Right cardiac atrium (tissue), 5 donors: ENCODE results near the gene BRD3. TPM values are rescaled to one million over a fixed set of nuclear protein-coding genes. Genes with fewer than 3 reads are reported as not detected.
A peak's percentile ranks its signal among the peaks of the same experiment; 100 is the strongest.

Source experiments
- ATAC-seq, 2 donors: fragments of 200-7000 bp; cut with Tn5 transposase; one replicate each; pipeline versions ENCODE4 v1.8.0 to v1.9.1; 2020; ENCODE audit warnings: moderate library complexity in 2 of 2, mild to moderate bottlenecking in 1 of 2
- DNase-seq, 3 donors: peaks; one replicate each; pipeline ENCODE4 v3.0.0-alpha.2; 2020
- H3K27ac ChIP-seq: one replicate; pipeline ENCODE4 v1.5.1; 2013; ENCODE audit warnings: mild to moderate bottlenecking, low read length, control low read depth, moderate library complexity
- H3K27me3 ChIP-seq: one replicate; pipeline ENCODE4 v1.6.1; 2013; ENCODE audit not compliant: control insufficient read depth, insufficient read depth
- H3K4me1 ChIP-seq: one replicate; pipeline ENCODE4 v1.6.1; 2013; ENCODE audit warnings: low read length; ENCODE audit not compliant: control insufficient read depth, insufficient read depth
- H3K4me3 ChIP-seq: one replicate; pipeline ENCODE4 v1.5.1; 2013; ENCODE audit warnings: low read length, control low read depth
- H3K9me3 ChIP-seq: one replicate; pipeline ENCODE4 v1.6.1; 2013; ENCODE audit warnings: low read length; ENCODE audit not compliant: control insufficient read depth
- WGBS: extraction: QIAGEN DNeasy Blood & Tissue Kit; methylation state at CpG from one replicate; pipeline ENCODE4 v1.1.7; 2013; 5-methylcytosine and 5-hydroxymethylcytosine counted together
- intact Hi-C, 4 donors: fragments of 100-400 bp; cut with DNase I; formaldehyde crosslinking; loops; one replicate each; pipeline versions ENCODE4 v1.11.0 to v1.14.0; 2022 to 2023
- polyA plus RNA-seq: library from polyadenylated mRNA; stranded (reverse); fragments of 200-250 nt; gene quantifications from one replicate; pipeline ENCODE4 v1.2.3, GENCODE V29; 2013
- total RNA-seq, 4 donors: library from RNA; stranded (reverse); fragmentation: NEBNext Ultra II Directional; extraction: Animal tissue kit (Norgen Biotek cat#: 25700); gene quantifications; one replicate each; pipeline ENCODE4 v1.2.1, GENCODE V29; 2021
- donor health status: healthy with polysubstance abuse.
- donor health status: DM: no; HTN: yes; CAD: no.
- donor health status: DM: no; HTN: no; CAD: no.
- donor health status: DM: no; HTN: yes; CAD: no; lungs with severe emphysema.
- donor health status: DM: yes; HTN: yes; CAD: no.

BRD3 gene
- total and polyA plus RNA-seq, 5 donors: 13.0 to 37.3 (median 30.3) TPM

GRCh38 chr9:134045841-134046544 is 21.8 kb downstream of the BRD3 start:
- 86% methylated on average over 26 of the region's 26 CpGs for WGBS
- no peaks in the 10 kb centered on the region for H3K27me3 ChIP-seq
- H3K9me3 ChIP-seq: no peaks in the 10 kb centered on the region
- DNase-seq (peak in 2 of 3 donors; percentile 43 to 44), ATAC-seq (no peak)
- H3K4me3 ChIP-seq: no peak overlapping the region
- no peaks in the 10 kb centered on the region for H3K4me1 ChIP-seq
- intact Hi-C loops: no loop called here
- no peak overlapping the region for H3K27ac ChIP-seq

GRCh38 chr9:134044944-134045343 is 22.9 kb downstream of the BRD3 start:
- ATAC-seq: no peak
- no peaks in the 10 kb centered on the region for H3K4me1 ChIP-seq
- no peak overlapping the region for H3K4me3 ChIP-seq
- H3K27me3 ChIP-seq: no peaks in the 10 kb centered on the region
- DNase-seq: peak in 1 of 3 donors; percentile 27
- H3K9me3 ChIP-seq: no peaks in the 10 kb centered on the region
- H3K27ac ChIP-seq: no peak overlapping the region
- WGBS: 86% methylated on average over 12 of the region's 12 CpGs
- intact Hi-C loops: no loop called here

- no peaks in the 10 kb centered on the region for H3K9me3 ChIP-seq
- no peak overlapping the region for H3K27ac ChIP-seq
- intact Hi-C loops: no loop called here
- no peaks in the 10 kb centered on the region for H3K4me1 ChIP-seq
- no peaks in the 10 kb centered on the region for H3K27me3 ChIP-seq
- no peak for ATAC-seq
- no peak overlapping the region for H3K4me3 ChIP-seq
- peak in 2 of 3 donors; percentile 20 to 41 for DNase-seq
- WGBS: 79% methylated on average over 11 of the region's 11 CpGs
These were observed 24.3 kb downstream of the BRD3 start for GRCh38 chr9:134043531-134043988.

GRCh38 chr9:134041649-134041962 is 26.2 kb downstream of the BRD3 start:
- 92% methylated on average over 16 of the region's 16 CpGs for WGBS
- no peaks in the 10 kb centered on the region for H3K4me1 ChIP-seq

GRCh38 chr9:134040781-134041648 is 26.8 kb downstream of the BRD3 start:
- no peak overlapping the region for H3K4me3 ChIP-seq
- intact Hi-C loops: no loop called here
- no peaks in the 10 kb centered on the region for H3K4me1 ChIP-seq
- WGBS: 72% methylated on average over 21 of the region's 21 CpGs
- DNase-seq: peak in 2 of 3 donors; percentile 68 to 71
- H3K9me3 ChIP-seq: no peaks in the 10 kb centered on the region
- no peak overlapping the region for H3K27ac ChIP-seq
- H3K27me3 ChIP-seq: no peaks in the 10 kb centered on the region
- ATAC-seq: peak; percentile 27 to 68

More at GRCh38 chr9:134041649-134041962, 26.2 kb downstream of the BRD3 start:
- no peak overlapping the region for H3K4me3 ChIP-seq
- no peaks in the 10 kb centered on the region for H3K9me3 ChIP-seq
- intact Hi-C loops: no loop called here
- no peak for ATAC-seq
- peak in 2 of 3 donors; percentile 40 to 60 for DNase-seq
- no peak overlapping the region for H3K27ac ChIP-seq
- no peaks in the 10 kb centered on the region for H3K27me3 ChIP-seq

GRCh38 chr9:134040176-134040565 is 27.7 kb downstream of the BRD3 start:
- Histone ChIP-seq H3K4me1 (no peaks in the 10 kb centered on the region), H3K4me3 (no peak overlapping the region), H3K27ac (no peak overlapping the region), H3K9me3 (no peaks in the 10 kb centered on the region), H3K27me3 (no peaks in the 10 kb centered on the region)
- DNase-seq: peak in 2 of 3 donors; percentile 32 to 34
- intact Hi-C loops: no loop called here
- ATAC-seq: no peak
- WGBS: 98% methylated on average over 17 of the region's 17 CpGs

GRCh38 chr9:134039386-134040175 is 28.2 kb downstream of the BRD3 start:
- H3K27ac ChIP-seq: no peak overlapping the region
- DNase-seq (peak in 1 of 3 donors; percentile 36), ATAC-seq (no peak)
- no peaks in the 10 kb centered on the region for H3K27me3 ChIP-seq
- 92% methylated on average over 20 of the region's 20 CpGs for WGBS
- no peaks in the 10 kb centered on the region for H3K9me3 ChIP-seq
- no peaks in the 10 kb centered on the region for H3K4me1 ChIP-seq
- intact Hi-C loops: no loop called here
- H3K4me3 ChIP-seq: no peak overlapping the region

GRCh38 chr9:134037641-134038040 is 30.2 kb downstream of the BRD3 start:
- Histone ChIP-seq H3K9me3 (no peaks in the 10 kb centered on the region), H3K4me3 (no peak overlapping the region), H3K27me3 (no peaks in the 10 kb centered on the region), H3K27ac (no peak overlapping the region), H3K4me1 (no peaks in the 10 kb centered on the region)
- DNase-seq (no peak), ATAC-seq (no peak)
- WGBS: 97% methylated on average over 2 of the region's 2 CpGs
- intact Hi-C loops: no loop called here

GRCh38 chr9:134036130-134036529 is 31.7 kb downstream of the BRD3 start:
- 93% methylated on average over 16 of the region's 16 CpGs for WGBS
- DNase-seq (no peak), ATAC-seq (no peak)
- intact Hi-C loops: no loop called here
- H3K4me3 ChIP-seq: no peak overlapping the region
- H3K27ac ChIP-seq: no peak overlapping the region
- no peaks in the 10 kb centered on the region for H3K9me3 ChIP-seq
- H3K27me3 ChIP-seq: no peaks in the 10 kb centered on the region
- H3K4me1 ChIP-seq: no peaks in the 10 kb centered on the region

GRCh38 chr9:134035041-134036039 is 32.5 kb downstream of the BRD3 start:
- Histone ChIP-seq H3K4me3 (no peak overlapping the region), H3K27me3 (no peaks in the 10 kb centered on the region), H3K4me1 (no peaks in the 10 kb centered on the region), H3K27ac (no peak overlapping the region), H3K9me3 (no peaks in the 10 kb centered on the region)
- DNase-seq (peak in 1 of 3 donors; percentile 20), ATAC-seq (no peak)
- intact Hi-C loops: no loop called here
- 95% methylated on average over 28 of the region's 28 CpGs for WGBS
